ENCODE data around the gene ACTL6B. TPM values are rescaled to one million over a fixed set of nuclear protein-coding genes. Genes with fewer than 3 reads are reported as not detected.

ACTL6B gene
- total RNA-seq, 1 experiment from 2014 or later: not detected

- Histone ChIP-seq H2AFZ (ENCODE audit: low read length) (no peak overlapping the region), H3K36me3 (ENCODE audit: low read depth, low read length) (no peaks in the 10 kb centered on the region; the same call in none of the 2 replicates), H3K4me2 (ENCODE audit: low read length) (peak overlapping the region; percentile 90), H3K4me3 (ENCODE audit: low read length) (peak overlapping the region; percentile 96), H3K9me2 (replicated peaks; ENCODE audit: low read length) (no peaks in the 10 kb centered on the region), H3K9ac (ENCODE audit: low read length) (peak overlapping the region; percentile 91), H3F3A (ENCODE audit: low read length, unreplicated experiment) (no peaks in the 10 kb centered on the region), H3K9me3 (ENCODE audit: low read length) (no peaks in the 10 kb centered on the region), H3K27ac (ENCODE audit: low read length) (no peak overlapping the region), H3K4me1 (ENCODE audit: insufficient read depth, low read length) (peaks cover 12% of the 10 kb centered on the region), H4K20me1 (ENCODE audit: low read length) (peaks cover 5% of the 10 kb centered on the region), H3K27me3 (ENCODE audit: low read length) (no peaks in the 10 kb centered on the region), H3K79me2 (ENCODE audit: low read length) (peaks cover 52% of the 10 kb centered on the region)
- ATAC-seq (peak; percentile 42), DNase-seq (no peak)
- POLR2A ChIA-PET (ENCODE audit: unreplicated experiment): interaction anchor here (0.6 to 1.1 kb wide), 3 partner anchors 13 to 164 kb away, joined by 3 to 6 read pairs (median 4); partner anchors contain the start of genes MOSPD3 and POP7
- CTCF ChIA-PET: interaction anchor here (0.6 to 0.7 kb wide), 2 partner anchors 55 to 81 kb away, joined by 4 read pairs; partner anchors contain the start of gene MOSPD3
- TF ChIP-seq EZH2phosphoT487 (IDR thresholded peaks at IDR 0.05; ENCODE audit: borderline replicate concordance, low read length) (no peak), CTCF (conservative IDR thresholded peaks at IDR 0.05; ENCODE audit: low read depth, low read length) (no peak), EZH2 (IDR thresholded peaks at IDR 0.05; ENCODE audit: low read length, unreplicated experiment) (no peak)
- intact Hi-C loops (cut with micrococcal nuclease): loop anchor here (5.0 kb wide), 1 partner anchor 106 kb away; the partner anchor contains the start of genes FBXO24 and LRCH4
- no TSS peak for BruUV-seq (replicated peaks)
These were observed 37.3 kb upstream of the ACTL6B start for GRCh38 chr7:100693312-100694097.

- no peak overlapping the region for H3K27ac ChIP-seq (ENCODE audit: low read length)
- CTCF ChIA-PET: interaction anchor here (0.7 kb wide), 2 partner anchors 33 to 54 kb away, joined by 4 read pairs; no protein-coding TSS in a partner anchor
- H3K4me2 ChIP-seq (ENCODE audit: low read length): peak overlapping the region; percentile 90
- intact Hi-C loops (cut with micrococcal nuclease): loop anchor here (5.0 kb wide), 1 partner anchor 105 kb away; the partner anchor contains the start of genes FBXO24 and LRCH4
- H2AFZ ChIP-seq (ENCODE audit: low read length): no peak overlapping the region
- H3K27me3 ChIP-seq (ENCODE audit: low read length): no peaks in the 10 kb centered on the region
- no peak for ATAC-seq
- H3K36me3 ChIP-seq (ENCODE audit: low read depth, low read length): no peaks in the 10 kb centered on the region; the same call in none of the 2 replicates
- no peaks in the 10 kb centered on the region for H3K9me3 ChIP-seq (ENCODE audit: low read length)
- no peaks in the 10 kb centered on the region for H3K9me2 ChIP-seq (replicated peaks; ENCODE audit: low read length)
- DNase-seq: no peak
- BruUV-seq (replicated peaks): TSS peak; percentile 44
- peaks cover 12% of the 10 kb centered on the region for H3K4me1 ChIP-seq (ENCODE audit: insufficient read depth, low read length)
- H3K79me2 ChIP-seq (ENCODE audit: low read length): peaks cover 54% of the 10 kb centered on the region
- peak overlapping the region; percentile 96 for H3K4me3 ChIP-seq (ENCODE audit: low read length)
- TF ChIP-seq EZH2phosphoT487 (IDR thresholded peaks at IDR 0.05; ENCODE audit: borderline replicate concordance, low read length): no peak
- no peak for TF ChIP-seq EZH2 (IDR thresholded peaks at IDR 0.05; ENCODE audit: low read length, unreplicated experiment)
- no peak for TF ChIP-seq CTCF (conservative IDR thresholded peaks at IDR 0.05; ENCODE audit: low read depth, low read length)
- no peaks in the 10 kb centered on the region for H3F3A ChIP-seq (ENCODE audit: low read length, unreplicated experiment)
- H4K20me1 ChIP-seq (ENCODE audit: low read length): peaks cover 5% of the 10 kb centered on the region
- peak overlapping the region; percentile 91 for H3K9ac ChIP-seq (ENCODE audit: low read length)
- POLR2A ChIA-PET (ENCODE audit: unreplicated experiment): interaction anchor here (0.7 to 1.1 kb wide), 2 partner anchors 19 to 80 kb away, joined by 3 to 6 read pairs; partner anchors contain the start of genes GNB2 and MOSPD3
These were observed 36.3 kb upstream of the ACTL6B start for GRCh38 chr7:100692578-100692961.

Data from PC-3 (cell line).